HG03378 (cell line): ENCODE results near the gene KPTN.

ENCODE experiments used
- ATAC-seq: cut with Tn5 transposase; IDR thresholded peaks from one replicate; pipeline ENCODE4 v1.9.1; 2021; ENCODE audit warnings: mild to moderate bottlenecking, moderate library complexity; ENCODE audit not compliant: unreplicated experiment

Gene KPTN

DNA sequence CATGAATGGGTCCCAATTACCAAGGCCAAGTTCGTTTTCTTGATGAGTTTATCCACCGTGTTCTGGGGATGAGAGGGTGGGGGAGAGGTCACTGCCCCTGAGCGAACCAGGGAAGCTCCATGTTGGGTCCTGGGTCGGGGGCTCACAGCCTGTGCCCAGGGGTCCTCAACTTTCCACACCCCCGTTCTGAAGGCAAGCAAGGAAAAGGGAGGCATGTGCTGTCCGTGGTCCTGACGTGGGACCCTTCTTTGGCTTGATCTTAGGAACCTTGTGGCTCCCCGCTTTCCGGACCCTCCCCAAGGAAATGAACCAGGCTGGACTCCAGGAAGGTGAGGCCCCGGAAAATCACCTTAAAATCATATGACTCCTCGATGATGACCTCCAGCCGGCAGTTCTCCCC lies 46.5 kb downstream of the KPTN start:
- no peak for ATAC-seq

DNA sequence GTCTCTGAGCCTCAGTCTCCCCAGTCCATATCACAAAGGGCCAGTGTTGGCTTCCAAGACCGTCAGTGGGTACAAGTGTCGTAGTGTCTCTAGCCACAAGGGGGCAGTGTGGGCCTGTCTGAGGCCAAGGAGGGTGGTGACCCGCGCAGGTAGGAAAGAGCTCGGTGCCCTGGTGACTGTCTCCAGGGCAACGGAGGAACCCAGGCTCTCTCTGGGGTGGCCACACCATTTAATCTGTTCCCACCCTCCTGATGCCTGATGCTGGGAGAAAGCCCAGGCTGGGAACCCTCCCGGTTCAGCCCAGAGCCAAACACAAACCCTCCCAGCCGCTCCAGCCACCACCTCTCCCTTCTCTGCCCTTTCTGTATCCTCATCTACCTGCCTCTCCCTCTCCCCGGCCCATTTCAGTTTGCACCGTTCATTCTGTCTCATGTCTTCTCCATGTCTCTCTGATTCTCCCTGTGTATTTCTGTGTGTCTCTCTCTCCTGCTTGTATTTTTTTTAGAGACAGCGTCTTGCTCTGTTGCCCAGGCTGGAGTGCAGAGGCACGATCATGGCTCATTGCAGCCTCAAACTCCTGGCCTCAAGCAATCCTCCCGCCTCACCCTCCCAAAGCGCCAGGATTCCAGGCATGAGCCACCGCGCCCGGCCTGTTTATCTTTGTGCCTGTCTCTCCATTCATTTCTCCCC lies 47.2 kb downstream of the KPTN start:
- ATAC-seq = no peak

GRCh38 chr19:47435883-47436417 lies 48.1 kb downstream of the KPTN start:
- ATAC-seq = no peak

- no peak for ATAC-seq
Measured at GRCh38 chr19:47435196-47435595, 48.8 kb downstream of the KPTN start.

DNA sequence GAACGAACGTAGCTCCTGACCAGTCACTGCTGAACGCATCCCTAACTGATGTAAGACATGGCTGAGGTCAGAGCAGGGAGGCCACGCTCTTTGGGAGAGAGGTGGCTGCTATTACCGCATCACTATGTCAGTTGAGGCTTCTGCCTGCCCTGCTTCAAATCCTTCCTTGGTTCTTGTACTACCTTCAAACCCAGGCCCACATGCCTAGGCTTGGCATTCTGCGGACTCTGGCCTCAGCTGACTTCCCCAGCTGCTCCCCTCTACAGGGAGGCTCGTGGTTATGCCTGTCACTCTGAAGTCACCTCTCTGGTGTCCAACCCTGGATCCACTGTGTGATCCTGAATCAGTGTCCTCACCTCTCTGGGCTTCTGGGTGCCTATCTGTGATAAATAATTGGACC lies 49.9 kb downstream of the KPTN start:
- no peak for ATAC-seq

DNA sequence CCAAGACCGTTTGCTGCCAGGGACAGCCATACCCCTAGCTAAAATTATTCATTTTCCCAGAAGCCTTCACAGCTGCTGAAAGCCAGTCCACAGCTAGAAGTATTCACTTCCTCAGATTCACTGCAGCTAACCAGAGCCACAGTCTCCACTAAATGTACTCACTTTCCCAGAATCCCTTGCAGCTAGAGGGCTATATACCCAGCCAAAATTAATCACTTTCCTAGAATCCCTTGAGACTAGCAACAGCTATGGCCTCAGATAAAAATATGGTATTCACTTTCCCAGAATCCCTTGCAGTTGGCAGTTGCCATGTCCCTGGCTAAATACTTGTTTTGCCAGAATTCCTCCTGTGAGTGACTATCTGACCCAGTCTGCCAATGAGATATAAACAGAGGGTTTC lies 50.9 kb downstream of the KPTN start:
- ATAC-seq = no peak

GRCh38 chr19:47432499-47432898 lies 51.5 kb downstream of the KPTN start:
- ATAC-seq = no peak

- ATAC-seq = no peak
Measured at GRCh38 chr19:47432091-47432490, 51.9 kb downstream of the KPTN start.

GRCh38 chr19:47430041-47430802 lies 53.8 kb downstream of the KPTN start:
- ATAC-seq = no peak

GRCh38 chr19:47429140-47429793 lies 54.8 kb downstream of the KPTN start:
- ATAC-seq = no peak

- ATAC-seq = no peak
Measured at GRCh38 chr19:47428177-47428894, 55.7 kb downstream of the KPTN start.

DNA sequence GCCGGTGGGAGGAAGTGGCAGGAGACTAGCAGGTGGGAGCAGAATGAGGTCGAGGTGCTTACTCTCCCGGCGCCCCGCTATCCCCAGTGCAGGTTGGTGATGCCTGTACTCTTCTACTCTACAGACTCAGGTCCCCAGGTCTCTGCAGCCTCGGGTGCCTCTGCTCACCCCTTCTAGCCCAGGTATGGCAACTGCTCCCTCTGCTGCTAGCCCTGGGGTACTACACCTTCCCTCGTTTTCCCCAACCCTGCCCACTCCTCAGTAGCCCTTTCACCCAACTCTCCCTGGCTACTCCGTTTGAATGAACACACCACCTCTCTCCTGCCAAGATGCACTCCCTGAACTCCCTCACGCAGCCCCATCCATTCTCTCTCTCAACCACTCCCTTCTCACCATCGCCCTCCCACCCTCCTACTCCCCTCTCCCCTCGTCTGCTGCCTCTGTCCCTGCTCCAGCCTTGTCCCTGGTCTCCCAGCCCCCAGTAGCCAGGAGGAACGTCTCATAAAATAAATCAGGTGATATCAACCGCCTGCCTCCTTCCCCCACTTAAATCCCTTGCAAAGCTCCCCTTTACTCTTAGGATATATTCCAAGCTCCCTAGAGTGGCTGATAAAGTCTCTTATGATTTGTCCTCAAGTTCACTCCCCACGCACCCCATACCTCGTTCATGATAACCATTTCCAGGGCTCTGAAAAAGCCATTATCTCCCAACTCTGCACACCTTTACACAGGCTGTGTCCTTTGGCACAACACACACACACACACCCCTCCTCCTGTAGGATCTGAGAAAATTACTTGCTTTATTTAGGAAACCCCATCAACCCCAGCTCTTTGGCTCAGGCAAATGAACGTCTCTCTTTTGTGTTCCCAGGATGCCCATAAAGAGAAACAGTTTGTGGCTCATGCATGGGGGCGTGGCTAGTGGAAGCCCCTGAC lies 56.5 kb downstream of the KPTN start:
- no peak for ATAC-seq
